Measurements from ENCODE around the gene BTBD2. TPM values are rescaled to one million over a fixed set of nuclear protein-coding genes. Genes with fewer than 3 reads are reported as not detected.

Gene BTBD2
- total RNA-seq, 2 experiments from 2014 or later = 55.0 to 61.4 TPM

GRCh38 chr19:1987197-1988187 lies 28.0 kb downstream of the BTBD2 start:
- H3K4me3 Mint-ChIP-seq = no peak overlapping the region
- H3K27me3 Mint-ChIP-seq = no peaks in the 10 kb centered on the region
- DNase-seq (no peak), ATAC-seq (ENCODE audit: low read depth) (no peak)
- no peak overlapping the region for H3K27ac Mint-ChIP-seq
- POLR2A ChIA-PET = no interaction called here
- H3K4me1 Mint-ChIP-seq = no peaks in the 10 kb centered on the region
- H3K36me3 Mint-ChIP-seq = peaks cover 10% of the 10 kb centered on the region
- no peaks in the 10 kb centered on the region for H3K9me3 Mint-ChIP-seq

- Mint-ChIP-seq H3K9me3 (no peaks in the 10 kb centered on the region), H3K36me3 (peaks cover 7% of the 10 kb centered on the region), H3K4me3 (no peak overlapping the region), H3K27ac (no peak overlapping the region), H3K27me3 (no peaks in the 10 kb centered on the region), H3K4me1 (no peaks in the 10 kb centered on the region)
- no peak for DNase-seq
- no peak for ATAC-seq (ENCODE audit: low read depth)
- POLR2A ChIA-PET = no interaction called here
These were observed 29.0 kb downstream of the BTBD2 start for GRCh38 chr19:1986357-1987162.

- Mint-ChIP-seq H3K9me3 (no peaks in the 10 kb centered on the region), H3K4me1 (no peaks in the 10 kb centered on the region), H3K27me3 (no peaks in the 10 kb centered on the region), H3K27ac (no peak overlapping the region), H3K36me3 (peaks cover 9% of the 10 kb centered on the region), H3K4me3 (no peak overlapping the region)
- POLR2A ChIA-PET = no interaction called here
- no peak for DNase-seq
- ATAC-seq (ENCODE audit: low read depth) = no peak
These were observed 29.7 kb downstream of the BTBD2 start for GRCh38 chr19:1985588-1986356.

- POLR2A ChIA-PET = no interaction called here
- no peaks in the 10 kb centered on the region for H3K27me3 Mint-ChIP-seq
- ATAC-seq (ENCODE audit: low read depth) = no peak
- peaks cover 9% of the 10 kb centered on the region for H3K36me3 Mint-ChIP-seq
- DNase-seq = no peak
- H3K27ac Mint-ChIP-seq = no peak overlapping the region
- H3K4me1 Mint-ChIP-seq = no peaks in the 10 kb centered on the region
- H3K9me3 Mint-ChIP-seq = no peaks in the 10 kb centered on the region
- H3K4me3 Mint-ChIP-seq = no peak overlapping the region
These were observed 31.2 kb downstream of the BTBD2 start for GRCh38 chr19:1984357-1984756.

- Mint-ChIP-seq H3K4me3 (no peak overlapping the region), H3K27ac (no peak overlapping the region), H3K4me1 (no peaks in the 10 kb centered on the region), H3K27me3 (no peaks in the 10 kb centered on the region), H3K36me3 (peaks cover 10% of the 10 kb centered on the region), H3K9me3 (no peaks in the 10 kb centered on the region)
- POLR2A ChIA-PET = interaction anchor here (0.6 kb wide), 1 partner anchor 54 kb away, joined by 3 read pairs; no protein-coding TSS in a partner anchor
- ATAC-seq (ENCODE audit: low read depth) = no peak
- DNase-seq = no peak
These were observed 34.3 kb downstream of the BTBD2 start for GRCh38 chr19:1981253-1981652.

GRCh38 chr19:1980809-1981181 lies 34.7 kb downstream of the BTBD2 start:
- H3K4me1 Mint-ChIP-seq = no peaks in the 10 kb centered on the region
- no peak overlapping the region for H3K27ac Mint-ChIP-seq
- DNase-seq (no peak), ATAC-seq (ENCODE audit: low read depth) (no peak)
- H3K27me3 Mint-ChIP-seq = no peaks in the 10 kb centered on the region
- H3K9me3 Mint-ChIP-seq = no peaks in the 10 kb centered on the region
- POLR2A ChIA-PET = interaction anchor here (0.6 kb wide), 1 partner anchor 54 kb away, joined by 3 read pairs; no protein-coding TSS in a partner anchor
- no peak overlapping the region for H3K4me3 Mint-ChIP-seq
- peaks cover 10% of the 10 kb centered on the region for H3K36me3 Mint-ChIP-seq

- Mint-ChIP-seq H3K36me3 (peaks cover 10% of the 10 kb centered on the region), H3K4me3 (no peak overlapping the region), H3K27ac (no peak overlapping the region), H3K4me1 (no peaks in the 10 kb centered on the region), H3K9me3 (no peaks in the 10 kb centered on the region), H3K27me3 (no peaks in the 10 kb centered on the region)
- ATAC-seq (ENCODE audit: low read depth) (no peak), DNase-seq (no peak)
- POLR2A ChIA-PET = no interaction called here
These were observed 35.3 kb downstream of the BTBD2 start for GRCh38 chr19:1980091-1980808.

- H3K27me3 Mint-ChIP-seq = no peaks in the 10 kb centered on the region
- H3K9me3 Mint-ChIP-seq = no peaks in the 10 kb centered on the region
- POLR2A ChIA-PET = no interaction called here
- no peaks in the 10 kb centered on the region for H3K4me1 Mint-ChIP-seq
- no peak overlapping the region for H3K27ac Mint-ChIP-seq
- H3K4me3 Mint-ChIP-seq = no peak overlapping the region
- ATAC-seq (ENCODE audit: low read depth) (no peak), DNase-seq (no peak)
- peaks cover 6% of the 10 kb centered on the region for H3K36me3 Mint-ChIP-seq
These were observed 35.9 kb downstream of the BTBD2 start for GRCh38 chr19:1979642-1980041.

GRCh38 chr19:1979017-1979416 lies 36.5 kb downstream of the BTBD2 start:
- H3K4me1 Mint-ChIP-seq = no peaks in the 10 kb centered on the region
- H3K4me3 Mint-ChIP-seq = no peak overlapping the region
- no peak for ATAC-seq (ENCODE audit: low read depth)
- no peaks in the 10 kb centered on the region for H3K9me3 Mint-ChIP-seq
- DNase-seq = no peak
- POLR2A ChIA-PET = no interaction called here
- H3K36me3 Mint-ChIP-seq = peaks cover 7% of the 10 kb centered on the region
- H3K27ac Mint-ChIP-seq = no peak overlapping the region
- H3K27me3 Mint-ChIP-seq = no peaks in the 10 kb centered on the region

- POLR2A ChIA-PET = no interaction called here
- Mint-ChIP-seq H3K4me3 (no peak overlapping the region), H3K4me1 (no peaks in the 10 kb centered on the region), H3K27ac (no peak overlapping the region), H3K36me3 (peaks cover 8% of the 10 kb centered on the region), H3K9me3 (no peaks in the 10 kb centered on the region), H3K27me3 (no peaks in the 10 kb centered on the region)
- DNase-seq (no peak), ATAC-seq (ENCODE audit: low read depth) (no peak)
These were observed 37.1 kb downstream of the BTBD2 start for GRCh38 chr19:1978346-1978894.

- no peak for DNase-seq
- no peaks in the 10 kb centered on the region for H3K4me1 Mint-ChIP-seq
- H3K9me3 Mint-ChIP-seq = no peaks in the 10 kb centered on the region
- H3K36me3 Mint-ChIP-seq = peaks cover 8% of the 10 kb centered on the region
- no peak overlapping the region for H3K27ac Mint-ChIP-seq
- no peak for ATAC-seq (ENCODE audit: low read depth)
- POLR2A ChIA-PET = interaction anchor here (0.7 kb wide), 1 partner anchor 1123 kb away, joined by 3 read pairs; no protein-coding TSS in a partner anchor
- no peak overlapping the region for H3K4me3 Mint-ChIP-seq
- H3K27me3 Mint-ChIP-seq = no peaks in the 10 kb centered on the region
These were observed 38.4 kb downstream of the BTBD2 start for GRCh38 chr19:1977120-1977519.

GRCh38 chr19:1975162-1975480 lies 40.4 kb downstream of the BTBD2 start:
- Mint-ChIP-seq H3K27ac (no peak overlapping the region), H3K9me3 (no peaks in the 10 kb centered on the region), H3K36me3 (peaks cover 6% of the 10 kb centered on the region), H3K4me1 (no peaks in the 10 kb centered on the region), H3K4me3 (no peak overlapping the region), H3K27me3 (no peaks in the 10 kb centered on the region)
- ATAC-seq (ENCODE audit: low read depth) = no peak
- POLR2A ChIA-PET = no interaction called here
- no peak for DNase-seq

Measured in activated naive CD8-positive, alpha-beta T cell treated with anti-CD3 and anti-CD28 coated beads, Interleukin-2, amount 10 ng/mL, durations not matched to agents 7 days and 5 days (primary cell).